GM18861 (cell line): ENCODE measurements around the gene LENG8.

Source experiments
- ATAC-seq: cut with Tn5 transposase; IDR thresholded peaks from one replicate; pipeline ENCODE4 v1.9.1; 2021; ENCODE audit not compliant: unreplicated experiment

LENG8 gene

GRCh38 chr19:54448774-54449700 lies at the start of gene LENG8:
Gene LENG8 (plus strand): TSS chr19:54449199. CDS start chr19:54451345, 2,146 bp downstream.
- ATAC-seq = peak; percentile 78

GRCh38 chr19:54400913-54401312 lies 48.1 kb upstream of the LENG8 start:
- ATAC-seq = no peak

GRCh38 chr19:54403054-54403453 lies 45.9 kb upstream of the LENG8 start:
- no peak for ATAC-seq

- no peak for ATAC-seq
These were observed 43.4 kb upstream of the LENG8 start for GRCh38 chr19:54405628-54406027.

- no peak for ATAC-seq
These were observed 41.2 kb upstream of the LENG8 start for GRCh38 chr19:54407780-54408179.

GRCh38 chr19:54408456-54409026 lies 40.5 kb upstream of the LENG8 start:
- no peak for ATAC-seq

GRCh38 chr19:54411033-54411432 lies 38.0 kb upstream of the LENG8 start:
- ATAC-seq = no peak

- ATAC-seq = no peak
These were observed 36.1 kb upstream of the LENG8 start for GRCh38 chr19:54412877-54413276.

- ATAC-seq = no peak
These were observed 34.8 kb upstream of the LENG8 start for GRCh38 chr19:54414156-54414555.

GRCh38 chr19:54415208-54415900 lies 33.6 kb upstream of the LENG8 start, which contains the start of gene TTYH1:
Gene TTYH1 (plus strand): TSS chr19:54415464. CDS start chr19:54415553, 89 bp downstream.
- no peak for ATAC-seq

GRCh38 chr19:54415901-54416673 lies 32.9 kb upstream of the LENG8 start:
- ATAC-seq = no peak

GRCh38 chr19:54416695-54417491 lies 32.1 kb upstream of the LENG8 start:
- ATAC-seq = no peak

GRCh38 chr19:54418030-54418929 lies 30.7 kb upstream of the LENG8 start:
- ATAC-seq = no peak

GRCh38 chr19:54418930-54419800 lies 29.8 kb upstream of the LENG8 start:
- ATAC-seq = no peak

GRCh38 chr19:54420068-54420382 lies 29.0 kb upstream of the LENG8 start:
- no peak for ATAC-seq

- no peak for ATAC-seq
These were observed 28.4 kb upstream of the LENG8 start for GRCh38 chr19:54420383-54421168.

GRCh38 chr19:54421169-54421516 lies 27.9 kb upstream of the LENG8 start:
- no peak for ATAC-seq

GRCh38 chr19:54421521-54421920 lies 27.5 kb upstream of the LENG8 start:
- no peak for ATAC-seq
